Spleen (tissue), 11 donors: ENCODE data around the gene TNS2. TPM values are rescaled to one million over a fixed set of nuclear protein-coding genes. Genes with fewer than 3 reads are reported as not detected.
A peak's percentile ranks its signal among the peaks of the same experiment; 100 is the strongest.

ENCODE experiments used
- DNase-seq: peaks from one replicate; pipeline ENCODE4 v3.0.0-alpha.2; 2020
- H3K27ac ChIP-seq, 8 donors: fragments of 200-600 bp; sonication (generic) in 7 of 8; 1 replicate in 4 of 8; 2 replicates in 4 of 8; pipeline versions ENCODE4 v1.5.0 to v1.8.0; 2016 to 2021; ENCODE audit warnings: inconsistent platforms in 4 of 8, mild to moderate bottlenecking in 4 of 8, moderate library complexity in 1 of 8
- H3K27me3 ChIP-seq, 7 donors: fragments of 200-600 bp; sonication (generic) in 6 of 7; replicated peaks in 1 of 7; 1 replicate in 4 of 7; 2 replicates in 3 of 7; pipeline versions ENCODE4 v1.5.0 to v1.8.0; 2016 to 2021; ENCODE audit warnings: inconsistent platforms in 3 of 7, mild to moderate bottlenecking in 1 of 7
- H3K36me3 ChIP-seq, 6 donors: fragments of 200-600 bp; sonication (generic) in 5 of 6; 1 replicate in 4 of 6; 2 replicates in 2 of 6; pipeline versions ENCODE4 v1.5.0 to v1.8.0; 2016 to 2021; ENCODE audit warnings: inconsistent platforms in 2 of 6
- H3K4me1 ChIP-seq, 6 donors: fragments of 200-600 bp; sonication (generic) in 5 of 6; 1 replicate in 3 of 6; 2 replicates in 3 of 6; pipeline versions ENCODE4 v1.5.0 to v1.8.0; 2016 to 2021; ENCODE audit warnings: inconsistent platforms in 3 of 6
- H3K4me3 ChIP-seq, 8 donors: fragments of 200-600 bp; sonication (generic) in 7 of 8; 1 replicate in 4 of 8; 2 replicates in 4 of 8; pipeline versions ENCODE4 v1.5.0 to v1.8.0; 2016 to 2021; ENCODE audit warnings: inconsistent platforms in 4 of 8, mild to moderate bottlenecking in 4 of 8, moderate library complexity in 2 of 8
- H3K9me3 ChIP-seq, 8 donors: fragments of 200-600 bp; sonication (generic) in 7 of 8; 1 replicate in 4 of 8; 2 replicates in 4 of 8; pipeline versions ENCODE4 v1.5.0 to v1.8.0; 2016 to 2021; ENCODE audit warnings: inconsistent platforms in 4 of 8
- CTCF ChIP-seq, 11 experiments: fragments of 200-600 bp in 7 of 11; fragments of 450-650 bp in 4 of 11; sonication (generic) in 4 of 11; IDR thresholded peaks in 8 of 11; conservative IDR thresholded peaks in 3 of 11; 1 replicate in 7 of 11; 2 replicates in 4 of 11; pipeline versions ENCODE4 v1.4.0 to v1.8.0; 2016 to 2021; ENCODE audit warnings: antibody characterized with exemption in 11 of 11, inconsistent platforms in 4 of 11, mild to moderate bottlenecking in 1 of 11
- POLR2A ChIP-seq, 3 donors: fragments of 450-650 bp; IDR thresholded peaks; one replicate each; pipeline ENCODE4 v1.5.1; 2017; ENCODE audit warnings: antibody characterized with exemption in 3 of 3, mild to moderate bottlenecking in 1 of 3
- POLR2AphosphoS5 ChIP-seq, 3 donors: sonication (generic); formaldehyde crosslinking; IDR thresholded peaks; one replicate each; pipeline ENCODE4 v1.5.1; 2017; ENCODE audit warnings: antibody characterized with exemption in 3 of 3
- WGBS, 5 donors: extraction: QIAGEN DNeasy Blood & Tissue Kit in 3 of 5; methylation state at CpG; one replicate each; pipeline versions ENCODE4 v1.1.5 to v1.1.7; 2013 to 2018; 5-methylcytosine and 5-hydroxymethylcytosine counted together
- intact Hi-C: fragments of 100-400 bp; cut with DNase I; formaldehyde crosslinking; loops from one replicate; pipeline ENCODE4 v1.15.0; 2023; ENCODE audit warnings: low total_unique reads
- polyA plus RNA-seq, 3 donors: library from polyadenylated mRNA; stranded (reverse); fragments of 200-250 nt; gene quantifications; one replicate each; pipeline ENCODE4 v1.2.1, GENCODE V29; 2013
- total RNA-seq, 7 donors: library from RNA; depleted of rRNA in 3 of 7; stranded (reverse); fragments of >200 nt in 3 of 7; fragmentation: NEBNext Ultra II Directional in 4 of 7; extraction: Animal tissue kit (Norgen Biotek cat#: 25700) in 4 of 7; gene quantifications; one replicate each; pipeline versions ENCODE4 v1.1.0 to v1.2.1, GENCODE V29; 2016 to 2021
- donor health status: healthy with polysubstance abuse.
- donor health status: DM: no; HTN: no; CAD: no; lungs with moderate emphysema.
- donor health status: DM: no; HTN: no; CAD: no.
- donor health status: Bipolar disorder and iron deficiency.
- donor health status: healthy.
- donor health status: DM: no; HTN: no; CAD: no.
- donor health status: DM: yes; HTN: yes; CAD: no.

TNS2 gene
- total and polyA plus RNA-seq, 10 donors, result 36.6 to 301 (median 162) TPM

GRCh38 chr12:53053218-53054111 lies 3.6 kb downstream of the TNS2 start:
- Histone ChIP-seq H3K4me1 (peaks cover 21 to 97% (median 51%) of the 10 kb centered on the region in 6 donors), H3K27me3 (no peaks in the 10 kb centered on the region), H3K4me3 (peak overlapping the region; percentile 57 to 90 (median 68)), H3K9me3 (no peaks in the 10 kb centered on the region), H3K27ac (peak overlapping the region; percentile 67 to 94 (median 87)), H3K36me3 (peaks cover 0 to 56% (median 14%) of the 10 kb centered on the region in 6 donors)
- intact Hi-C loops, result no loop called here
- TF ChIP-seq CTCF (IDR thresholded peaks at IDR 0.05 in 8 of 11, conservative IDR thresholded peaks at IDR 0.05 in 3 of 11) (peak; percentile 45 to 74 (median 68)), POLR2A (IDR thresholded peaks at IDR 0.05) (no peak), POLR2AphosphoS5 (IDR thresholded peaks at IDR 0.05) (peak; percentile 5 to 58 (median 30))
- DNase-seq, result peak; percentile 85
- WGBS, 5 donors, result 34 to 39% (median 36%) methylated on average over 10 to 16 of the region's 16 CpGs

DNA sequence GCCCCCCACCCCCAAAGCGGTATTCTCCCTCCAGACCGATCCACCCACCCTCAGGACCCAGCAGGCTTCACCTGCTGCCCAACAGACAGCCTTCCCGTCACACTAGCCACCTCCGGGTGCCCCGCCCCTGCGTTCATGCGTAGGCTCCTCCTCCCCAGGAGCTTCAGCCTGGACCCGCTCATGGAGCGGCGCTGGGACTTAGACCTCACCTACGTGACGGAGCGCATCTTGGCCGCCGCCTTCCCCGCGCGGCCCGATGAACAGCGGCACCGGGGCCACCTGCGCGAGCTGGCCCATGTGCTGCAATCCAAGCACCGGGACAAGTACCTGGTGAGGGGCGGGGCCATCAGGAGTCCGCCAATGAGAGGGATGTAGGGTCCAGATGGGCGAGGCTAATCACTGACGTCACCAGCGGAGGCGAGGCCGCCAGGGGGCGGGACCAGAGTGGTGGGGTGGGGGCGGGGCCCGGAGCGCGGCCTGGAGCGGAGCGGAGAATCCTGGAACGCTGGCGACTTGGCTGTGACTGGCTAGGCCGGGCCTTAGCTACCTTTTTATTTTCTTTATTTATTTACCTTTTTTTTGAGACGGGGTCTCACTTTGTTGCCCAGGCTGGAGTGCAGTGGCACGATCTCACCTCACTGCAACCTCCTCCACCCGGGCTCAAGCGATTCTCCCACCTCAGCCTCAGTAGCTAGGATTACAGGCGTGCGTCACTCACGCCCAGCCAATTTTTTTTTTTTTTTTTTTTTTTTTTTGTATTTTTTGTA lies 4.4 kb downstream of the TNS2 start:
- H3K36me3 ChIP-seq, result peaks cover 0 to 64% (median 17%) of the 10 kb centered on the region in 6 donors
- 6 to 13% (median 8%) methylated on average over 23 to 48 of the region's 48 CpGs for WGBS, 5 donors
- peak overlapping the region; percentile 67 to 94 (median 87) for H3K27ac ChIP-seq
- peak; percentile 97 for DNase-seq
- peak in 4 of 11 experiments; percentile 9 to 46 (median 32) for TF ChIP-seq CTCF (IDR thresholded peaks at IDR 0.05 in 8 of 11, conservative IDR thresholded peaks at IDR 0.05 in 3 of 11)
- TF ChIP-seq POLR2A (IDR thresholded peaks at IDR 0.05), result no peak
- TF ChIP-seq POLR2AphosphoS5 (IDR thresholded peaks at IDR 0.05), result peak; percentile 74 to 91 (median 85)
- H3K27me3 ChIP-seq, result peaks cover 0 to 4% (median 0%) of the 10 kb centered on the region in 7 donors
- peaks cover 21 to 95% (median 46%) of the 10 kb centered on the region in 6 donors for H3K4me1 ChIP-seq
- H3K4me3 ChIP-seq, result peak overlapping the region; percentile 57 to 90 (median 68)
- intact Hi-C loops, result no loop called here
- H3K9me3 ChIP-seq, result no peaks in the 10 kb centered on the region

- Histone ChIP-seq H3K27me3 (peaks cover 0 to 11% (median 0%) of the 10 kb centered on the region in 7 donors), H3K36me3 (peaks cover 0 to 78% (median 27%) of the 10 kb centered on the region in 6 donors), H3K4me3 (no peak overlapping the region), H3K27ac (peak overlapping the region in 5 of 8 donors; percentile 83 to 94 (median 89)), H3K4me1 (peaks cover 21 to 98% (median 50%) of the 10 kb centered on the region in 6 donors), H3K9me3 (no peaks in the 10 kb centered on the region)
- TF ChIP-seq CTCF (IDR thresholded peaks at IDR 0.05 in 8 of 11, conservative IDR thresholded peaks at IDR 0.05 in 3 of 11), result no peak
- TF ChIP-seq POLR2AphosphoS5 (IDR thresholded peaks at IDR 0.05), result peak in 2 of 3 donors; percentile 46 to 55
- no peak for TF ChIP-seq POLR2A (IDR thresholded peaks at IDR 0.05)
- intact Hi-C loops, result no loop called here
- DNase-seq, result peak; percentile 78
- WGBS, 5 donors, result 74 to 89% (median 79%) methylated on average over 14 to 15 of the region's 15 CpGs
These were observed 5.8 kb downstream of the TNS2 start for GRCh38 chr12:53055471-53056266.
